ES-I3 (cell line): ENCODE data around the gene EGLN1.
"Not testable (repeated sequence)": the region's sequence is repeated elsewhere in the genome, so short reads cannot be mapped to it uniquely, and the experiment has no call there.

ENCODE experiments used
- H3K36me3 ChIP-seq: 2 replicates; pipeline ENCODE4 v1.6.1; 2013; ENCODE audit warnings: mild to moderate bottlenecking, low read length, control low read depth, moderate library complexity; ENCODE audit not compliant: insufficient read depth
- H3K4me1 ChIP-seq: 2 replicates; pipeline ENCODE4 v1.6.1; 2013; ENCODE audit warnings: mild to moderate bottlenecking, control low read depth, low read length; ENCODE audit not compliant: insufficient read depth
- H3K9ac ChIP-seq: 2 replicates; pipeline ENCODE4 v1.6.1; 2013; ENCODE audit warnings: low read depth, mild to moderate bottlenecking, low read length, moderate library complexity
- H3K9me3 ChIP-seq: 2 replicates; pipeline ENCODE4 v1.6.1; 2013; ENCODE audit warnings: mild to moderate bottlenecking, low read length, moderate library complexity; ENCODE audit not compliant: control insufficient read depth, insufficient read depth

Gene EGLN1

GRCh38 chr1:231351816-231352215 lies 70.3 kb downstream of the EGLN1 start:
- H3K4me1 ChIP-seq = no peaks in the 10 kb centered on the region
- H3K9ac ChIP-seq = no peak overlapping the region
- no peaks in the 10 kb centered on the region for H3K9me3 ChIP-seq
- H3K36me3 ChIP-seq = peaks cover 7% of the 10 kb centered on the region

GRCh38 chr1:231348856-231349255 lies 73.2 kb downstream of the EGLN1 start:
- H3K9ac ChIP-seq, H3K9me3 ChIP-seq, H3K36me3 ChIP-seq, H3K4me1 ChIP-seq: not testable (repeated sequence)

GRCh38 chr1:231348442-231348841 lies 73.6 kb downstream of the EGLN1 start:
- peaks cover 7% of the 10 kb centered on the region for H3K36me3 ChIP-seq

GRCh38 chr1:231347961-231348360 lies 74.1 kb downstream of the EGLN1 start:
- no peaks in the 10 kb centered on the region for H3K9me3 ChIP-seq
- H3K4me1 ChIP-seq = no peaks in the 10 kb centered on the region
- H3K9ac ChIP-seq = no peak overlapping the region
- H3K36me3 ChIP-seq = peaks cover 5% of the 10 kb centered on the region

More at GRCh38 chr1:231348442-231348841, 73.6 kb downstream of the EGLN1 start:
- Histone ChIP-seq H3K9me3 (no peaks in the 10 kb centered on the region), H3K9ac (no peak overlapping the region), H3K4me1 (no peaks in the 10 kb centered on the region)

- peaks cover 13% of the 10 kb centered on the region; the same call in 1 of the 2 replicates for H3K4me1 ChIP-seq
- no peaks in the 10 kb centered on the region for H3K9me3 ChIP-seq
- H3K9ac ChIP-seq = no peak overlapping the region
- 0 out of 2 replicates have a peak, but pooled peaks cover 2% of the 10 kb centered on the region for H3K36me3 ChIP-seq
Measured at GRCh38 chr1:231340328-231341013, 81.6 kb downstream of the EGLN1 start.

GRCh38 chr1:231338270-231339128 lies 83.6 kb downstream of the EGLN1 start, which contains the start of gene SPRTN:
SPRTN (plus strand) TSS chr1:231338293; CDS start chr1:231338384, 91 bp downstream.
- Histone ChIP-seq H3K4me1 (peaks cover 13% of the 10 kb centered on the region; the same call in 1 of the 2 replicates), H3K36me3 (0 out of 2 replicates have a peak, but pooled peaks cover 2% of the 10 kb centered on the region), H3K9ac (peak within 1 kb of the TSS; percentile 90), H3K9me3 (no peaks in the 10 kb centered on the region)

GRCh38 chr1:231337472-231338269 lies 84.4 kb downstream of the EGLN1 start, which contains the start of gene EXOC8:
EXOC8 (minus strand) TSS chr1:231337852; CDS start chr1:231337745, 107 bp downstream.
- H3K4me1 ChIP-seq = peaks cover 13% of the 10 kb centered on the region; the same call in 1 of the 2 replicates
- no peaks in the 10 kb centered on the region for H3K9me3 ChIP-seq
- peak within 1 kb of the TSS; percentile 90 for H3K9ac ChIP-seq
- 0 out of 2 replicates have a peak, but pooled peaks cover 2% of the 10 kb centered on the region for H3K36me3 ChIP-seq

GRCh38 chr1:231337043-231337471 lies 85.0 kb downstream of the EGLN1 start:
- peaks cover 13% of the 10 kb centered on the region; the same call in 1 of the 2 replicates for H3K4me1 ChIP-seq
- peak overlapping the region; percentile 90 for H3K9ac ChIP-seq

GRCh38 chr1:231335663-231336602 lies 86.2 kb downstream of the EGLN1 start:
- peaks cover 13% of the 10 kb centered on the region; the same call in 1 of the 2 replicates for H3K4me1 ChIP-seq
- peak overlapping the region; percentile 90; the same call in 1 of the 2 replicates for H3K9ac ChIP-seq
- no peaks in the 10 kb centered on the region for H3K36me3 ChIP-seq
- H3K9me3 ChIP-seq = no peaks in the 10 kb centered on the region

More at GRCh38 chr1:231337043-231337471, 85.0 kb downstream of the EGLN1 start:
- Histone ChIP-seq H3K36me3 (0 out of 2 replicates have a peak, but pooled peaks cover 2% of the 10 kb centered on the region), H3K9me3 (no peaks in the 10 kb centered on the region)

GRCh38 chr1:231334952-231335351 lies 87.1 kb downstream of the EGLN1 start:
- Histone ChIP-seq H3K4me1 (peaks cover 13% of the 10 kb centered on the region; the same call in 1 of the 2 replicates), H3K36me3 (no peaks in the 10 kb centered on the region), H3K9me3 (no peaks in the 10 kb centered on the region), H3K9ac (no peak overlapping the region; the same call in 1 of the 2 replicates)

GRCh38 chr1:231334079-231334666 lies 87.9 kb downstream of the EGLN1 start:
- Histone ChIP-seq H3K36me3 (no peaks in the 10 kb centered on the region), H3K9ac (no peak overlapping the region), H3K9me3 (no peaks in the 10 kb centered on the region), H3K4me1 (peaks cover 8% of the 10 kb centered on the region; the same call in 1 of the 2 replicates)

GRCh38 chr1:231332761-231333160 lies 89.3 kb downstream of the EGLN1 start:
- Histone ChIP-seq H3K9me3 (no peaks in the 10 kb centered on the region), H3K9ac (no peak overlapping the region), H3K4me1 (peaks cover 8% of the 10 kb centered on the region; the same call in 1 of the 2 replicates), H3K36me3 (no peaks in the 10 kb centered on the region)
